Esophagus squamous epithelium (tissue), 5 donors: ENCODE results near the gene ARID2. TPM values are rescaled to one million over a fixed set of nuclear protein-coding genes. Genes with fewer than 3 reads are reported as not detected.
A peak's percentile ranks its signal among the peaks of the same experiment; 100 is the strongest.

ENCODE experiments used
- DNase-seq: peaks from one replicate; lab custom pipeline; 2025; lab: John Stamatoyannopoulos, UW
- H3K27ac ChIP-seq, 4 donors: fragments of 200-600 bp; sonication (generic); one replicate each; pipeline ENCODE4 v1.5.1; 2016 to 2019; ENCODE audit warnings: mild to moderate bottlenecking in 1 of 4
- H3K27me3 ChIP-seq, 4 donors: fragments of 200-600 bp; sonication (generic); 1 replicate in 3 of 4; 2 replicates in 1 of 4; pipeline versions ENCODE4 v1.5.1 to v1.6.0; 2017 to 2021; ENCODE audit warnings: antibody characterized with exemption in 1 of 4
- H3K36me3 ChIP-seq, 3 donors: fragments of 200-600 bp; sonication (generic); one replicate each; pipeline ENCODE4 v1.5.1; 2016 to 2019
- H3K4me1 ChIP-seq, 3 donors: fragments of 200-600 bp; sonication (generic); one replicate each; pipeline ENCODE4 v1.5.1; 2017 to 2019
- H3K4me3 ChIP-seq, 4 donors: fragments of 200-600 bp; sonication (generic); 1 replicate in 3 of 4; 2 replicates in 1 of 4; pipeline ENCODE4 v1.5.1; 2016 to 2019; ENCODE audit warnings: mild to moderate bottlenecking in 2 of 4, moderate library complexity in 1 of 4
- H3K9me3 ChIP-seq, 3 donors: fragments of 200-600 bp; sonication (generic); one replicate each; pipeline ENCODE4 v1.5.1; 2016 to 2019
- POLR2A ChIP-seq, 4 donors: fragments of 450-650 bp; IDR thresholded peaks; one replicate each; pipeline ENCODE4 v1.6.1; 2017; ENCODE audit warnings: antibody characterized with exemption in 4 of 4, mild to moderate bottlenecking in 4 of 4, moderate library complexity in 3 of 4
- WGBS, 2 donors: methylation state at CpG; one replicate each; pipeline ENCODE4 v1.1.5; 2018; 5-methylcytosine and 5-hydroxymethylcytosine counted together
- intact Hi-C: fragments of 100-400 bp; cut with DNase I; formaldehyde crosslinking; loops from one replicate; pipeline ENCODE4 v1.15.0; 2022
- total RNA-seq, 4 donors: library from RNA; depleted of rRNA; stranded (reverse); fragments of >200 nt; gene quantifications; one replicate each; pipeline ENCODE4 v1.1.0, GENCODE V29; 2016
- TF ChIP-seq, protein P1 (sequence below), 6 experiments: fragments of 450-650 bp in 4 of 6; fragments of 200-600 bp in 2 of 6; sonication (generic) in 2 of 6; IDR thresholded peaks; one replicate each; pipeline ENCODE4 v1.5.1; 2016 to 2019; ENCODE audit warnings: antibody characterized with exemption in 6 of 6, mild to moderate bottlenecking in 4 of 6, moderate library complexity in 4 of 6
- donor health status: DM: yes; HTN: yes; CAD: no.

Gene ARID2
- total RNA-seq, 4 donors from 2014 or later: 15.3 to 38.1 (median 22.1) TPM

DNA sequence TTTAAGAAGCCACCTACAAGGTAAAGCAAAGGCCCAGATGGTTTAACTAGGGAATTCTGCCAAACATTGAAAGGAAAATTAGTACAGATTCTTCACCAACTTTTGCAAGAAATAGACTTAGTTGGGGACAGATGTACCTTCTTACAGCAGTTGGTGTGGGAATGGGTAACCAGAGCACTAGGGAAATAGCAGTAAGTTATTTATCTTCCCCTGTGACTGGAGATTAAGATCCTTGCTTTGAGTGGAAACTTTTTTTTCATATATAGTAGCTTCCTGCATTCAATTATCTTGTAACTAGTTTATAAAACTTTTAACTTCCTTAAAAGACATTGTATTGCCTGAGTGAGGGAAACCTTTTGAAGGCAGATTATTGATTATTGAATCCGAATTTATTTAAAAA is 44.2 kb downstream of the ARID2 start:
- no peak overlapping the region for H3K27ac ChIP-seq
- no peak for DNase-seq
- intact Hi-C loops: no loop called here
- 76 to 92% methylated on average over 1 of the region's 1 CpG for WGBS, 2 donors
- H3K4me3 ChIP-seq: no peak overlapping the region
- no peak for TF ChIP-seq POLR2A (IDR thresholded peaks at IDR 0.05)
- TF ChIP-seq, protein P1, sequence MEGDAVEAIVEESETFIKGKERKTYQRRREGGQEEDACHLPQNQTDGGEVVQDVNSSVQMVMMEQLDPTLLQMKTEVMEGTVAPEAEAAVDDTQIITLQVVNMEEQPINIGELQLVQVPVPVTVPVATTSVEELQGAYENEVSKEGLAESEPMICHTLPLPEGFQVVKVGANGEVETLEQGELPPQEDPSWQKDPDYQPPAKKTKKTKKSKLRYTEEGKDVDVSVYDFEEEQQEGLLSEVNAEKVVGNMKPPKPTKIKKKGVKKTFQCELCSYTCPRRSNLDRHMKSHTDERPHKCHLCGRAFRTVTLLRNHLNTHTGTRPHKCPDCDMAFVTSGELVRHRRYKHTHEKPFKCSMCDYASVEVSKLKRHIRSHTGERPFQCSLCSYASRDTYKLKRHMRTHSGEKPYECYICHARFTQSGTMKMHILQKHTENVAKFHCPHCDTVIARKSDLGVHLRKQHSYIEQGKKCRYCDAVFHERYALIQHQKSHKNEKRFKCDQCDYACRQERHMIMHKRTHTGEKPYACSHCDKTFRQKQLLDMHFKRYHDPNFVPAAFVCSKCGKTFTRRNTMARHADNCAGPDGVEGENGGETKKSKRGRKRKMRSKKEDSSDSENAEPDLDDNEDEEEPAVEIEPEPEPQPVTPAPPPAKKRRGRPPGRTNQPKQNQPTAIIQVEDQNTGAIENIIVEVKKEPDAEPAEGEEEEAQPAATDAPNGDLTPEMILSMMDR (IDR thresholded peaks at IDR 0.05): no peak
- no peaks in the 10 kb centered on the region for H3K9me3 ChIP-seq
- peaks cover 0 to 5% (median 0%) of the 10 kb centered on the region in 3 donors for H3K36me3 ChIP-seq
- peaks cover 0 to 32% (median 11%) of the 10 kb centered on the region in 3 donors for H3K4me1 ChIP-seq
- no peaks in the 10 kb centered on the region for H3K27me3 ChIP-seq

DNA sequence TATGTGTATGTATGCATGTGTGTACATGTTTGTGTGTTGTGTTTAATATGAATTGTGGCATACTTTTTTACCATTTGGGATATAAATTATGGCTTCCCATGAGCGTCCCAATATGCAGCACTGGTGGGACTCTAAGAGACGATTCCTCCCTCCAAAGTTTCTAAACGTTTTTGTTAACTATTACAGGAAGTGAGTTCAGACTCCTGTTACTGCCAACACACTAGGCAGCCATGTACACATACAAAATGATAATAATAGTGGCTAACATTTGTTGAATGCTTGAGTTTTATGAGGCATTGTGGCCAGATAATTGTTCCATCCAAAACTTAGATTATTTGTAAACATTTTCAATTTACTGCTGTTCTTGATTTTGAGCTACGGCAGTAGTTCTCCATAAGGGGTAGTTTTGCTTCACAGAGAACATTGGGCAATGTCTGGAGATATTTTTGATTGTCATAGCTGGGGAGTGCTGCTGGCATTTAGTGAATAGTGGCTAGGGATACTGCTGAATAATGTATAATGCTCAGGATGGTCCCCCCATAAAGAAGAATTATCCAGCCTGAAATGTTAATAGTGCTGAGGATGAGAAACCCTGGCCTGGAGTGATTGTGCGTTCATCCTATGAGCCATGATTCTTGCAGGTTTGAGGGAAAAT is 45.1 kb downstream of the ARID2 start:
- no peak overlapping the region for H3K4me3 ChIP-seq
- H3K9me3 ChIP-seq: no peaks in the 10 kb centered on the region
- H3K27ac ChIP-seq: peak overlapping the region in 1 of 4 donors; percentile 12
- H3K36me3 ChIP-seq: peaks cover 0 to 5% (median 0%) of the 10 kb centered on the region in 3 donors
- no peaks in the 10 kb centered on the region for H3K27me3 ChIP-seq
- intact Hi-C loops: no loop called here
- 61 to 67% methylated on average over 5 of the region's 5 CpGs for WGBS, 2 donors
- TF ChIP-seq, protein P1 (IDR thresholded peaks at IDR 0.05): no peak
- TF ChIP-seq POLR2A (IDR thresholded peaks at IDR 0.05): no peak
- peaks cover 0 to 31% (median 8%) of the 10 kb centered on the region in 3 donors for H3K4me1 ChIP-seq
- no peak for DNase-seq

DNA sequence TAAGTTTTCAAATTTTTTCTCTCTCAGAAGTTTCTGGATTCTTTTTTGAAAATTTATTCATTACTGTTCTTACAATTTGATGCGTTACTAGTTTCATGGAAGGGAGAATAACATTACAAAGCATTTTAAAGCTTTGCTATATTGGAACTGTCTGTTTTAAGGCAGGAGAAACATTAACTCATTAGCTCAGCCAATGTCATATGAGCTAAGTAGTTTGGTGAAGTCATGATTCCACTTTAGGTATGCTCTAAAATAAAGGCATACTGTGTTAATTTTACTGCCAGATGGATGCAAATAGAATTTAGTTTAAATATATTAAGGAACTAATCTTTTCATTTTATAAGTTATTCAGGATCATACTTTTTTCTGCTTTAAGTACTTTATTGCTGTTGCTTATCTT is 46.0 kb downstream of the ARID2 start:
- intact Hi-C loops: no loop called here
- 90 to 100% methylated on average over 1 of the region's 1 CpG for WGBS, 2 donors
- H3K4me3 ChIP-seq: no peak overlapping the region
- H3K9me3 ChIP-seq: no peaks in the 10 kb centered on the region
- TF ChIP-seq, protein P1 (IDR thresholded peaks at IDR 0.05): no peak
- no peak for TF ChIP-seq POLR2A (IDR thresholded peaks at IDR 0.05)
- no peaks in the 10 kb centered on the region for H3K27me3 ChIP-seq
- no peak for DNase-seq
- no peaks in the 10 kb centered on the region for H3K36me3 ChIP-seq
- no peak overlapping the region for H3K27ac ChIP-seq
- peaks cover 0 to 31% (median 8%) of the 10 kb centered on the region in 3 donors for H3K4me1 ChIP-seq

DNA sequence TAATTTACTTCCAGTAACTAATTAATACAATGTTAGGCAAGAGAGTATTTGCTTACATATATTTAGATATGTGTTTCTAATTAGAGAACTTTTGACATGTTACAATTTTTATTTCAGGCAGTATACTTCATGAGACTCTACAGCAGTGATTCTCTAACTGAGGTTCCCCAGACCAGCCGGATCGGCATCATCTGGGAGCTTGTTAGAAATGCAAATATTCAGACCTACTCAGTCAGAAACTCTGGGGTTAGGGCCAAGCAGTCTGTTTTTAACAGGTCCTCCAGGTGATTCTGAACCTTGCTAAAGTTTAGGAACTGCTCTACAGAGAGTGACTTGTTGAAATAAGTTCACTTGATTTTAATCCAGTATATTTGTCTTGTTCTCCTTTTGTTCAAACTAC is 46.5 kb downstream of the ARID2 start:
- H3K36me3 ChIP-seq: no peaks in the 10 kb centered on the region
- H3K4me3 ChIP-seq: no peak overlapping the region
- no peak for DNase-seq
- WGBS, 2 donors: 31 to 45% methylated on average over 2 of the region's 2 CpGs
- intact Hi-C loops: no loop called here
- H3K27ac ChIP-seq: no peak overlapping the region
- H3K27me3 ChIP-seq: no peaks in the 10 kb centered on the region
- H3K9me3 ChIP-seq: no peaks in the 10 kb centered on the region
- peaks cover 0 to 31% (median 8%) of the 10 kb centered on the region in 3 donors for H3K4me1 ChIP-seq
- TF ChIP-seq, protein P1 (IDR thresholded peaks at IDR 0.05): no peak
- TF ChIP-seq POLR2A (IDR thresholded peaks at IDR 0.05): no peak

DNA sequence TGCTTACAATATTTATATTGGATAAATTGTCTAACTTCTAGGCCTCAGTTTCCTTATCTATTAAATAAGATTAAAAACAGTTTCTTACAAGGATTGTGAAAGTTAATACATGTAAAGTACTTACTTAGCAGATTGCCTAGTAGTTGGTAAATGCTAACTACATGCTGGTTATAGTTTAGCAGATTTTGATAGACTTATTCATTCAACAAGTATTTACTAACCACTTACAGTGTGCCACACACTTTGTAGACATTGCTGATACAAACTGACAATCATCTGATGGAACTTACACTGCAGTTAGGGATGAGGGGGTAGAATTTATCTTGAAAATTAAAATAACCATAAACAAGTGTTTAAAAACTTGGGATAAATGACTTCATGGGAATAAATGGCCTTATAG is 50.4 kb downstream of the ARID2 start:
- intact Hi-C loops: no loop called here
- Histone ChIP-seq H3K9me3 (no peaks in the 10 kb centered on the region), H3K36me3 (no peaks in the 10 kb centered on the region), H3K27me3 (no peaks in the 10 kb centered on the region), H3K4me1 (peaks cover 0 to 13% (median 1%) of the 10 kb centered on the region in 3 donors), H3K27ac (no peak overlapping the region), H3K4me3 (no peak overlapping the region)
- DNase-seq: no peak
- no peak for TF ChIP-seq POLR2A (IDR thresholded peaks at IDR 0.05)
- TF ChIP-seq, protein P1 (IDR thresholded peaks at IDR 0.05): no peak
